Right cardiac atrium (tissue), 5 donors: ENCODE data around the gene PGAM2. TPM values are rescaled to one million over a fixed set of nuclear protein-coding genes. Genes with fewer than 3 reads are reported as not detected.

ENCODE experiments used
- ATAC-seq, 2 donors: fragments of 200-7000 bp; cut with Tn5 transposase; one replicate each; pipeline versions ENCODE4 v1.8.0 to v1.9.1; 2020; ENCODE audit warnings: moderate library complexity in 2 of 2, mild to moderate bottlenecking in 1 of 2
- DNase-seq, 3 donors: peaks; one replicate each; pipeline ENCODE4 v3.0.0-alpha.2; 2020
- H3K27ac ChIP-seq: one replicate; pipeline ENCODE4 v1.5.1; 2013; ENCODE audit warnings: mild to moderate bottlenecking, low read length, control low read depth, moderate library complexity
- H3K27me3 ChIP-seq: one replicate; pipeline ENCODE4 v1.6.1; 2013; ENCODE audit not compliant: control insufficient read depth, insufficient read depth
- H3K4me1 ChIP-seq: one replicate; pipeline ENCODE4 v1.6.1; 2013; ENCODE audit warnings: low read length; ENCODE audit not compliant: control insufficient read depth, insufficient read depth
- H3K4me3 ChIP-seq: one replicate; pipeline ENCODE4 v1.5.1; 2013; ENCODE audit warnings: low read length, control low read depth
- H3K9me3 ChIP-seq: one replicate; pipeline ENCODE4 v1.6.1; 2013; ENCODE audit warnings: low read length; ENCODE audit not compliant: control insufficient read depth
- WGBS: extraction: QIAGEN DNeasy Blood & Tissue Kit; methylation state at CpG from one replicate; pipeline ENCODE4 v1.1.7; 2013; 5-methylcytosine and 5-hydroxymethylcytosine counted together
- intact Hi-C, 4 donors: fragments of 100-400 bp; cut with DNase I; formaldehyde crosslinking; loops; one replicate each; pipeline versions ENCODE4 v1.11.0 to v1.14.0; 2022 to 2023
- polyA plus RNA-seq: library from polyadenylated mRNA; stranded (reverse); fragments of 200-250 nt; gene quantifications from one replicate; pipeline ENCODE4 v1.2.3, GENCODE V29; 2013
- total RNA-seq, 4 donors: library from RNA; stranded (reverse); fragmentation: NEBNext Ultra II Directional; extraction: Animal tissue kit (Norgen Biotek cat#: 25700); gene quantifications; one replicate each; pipeline ENCODE4 v1.2.1, GENCODE V29; 2021
- donor health status: healthy with polysubstance abuse.
- donor health status: DM: no; HTN: yes; CAD: no.
- donor health status: DM: no; HTN: no; CAD: no.
- donor health status: DM: no; HTN: yes; CAD: no; lungs with severe emphysema.
- donor health status: DM: yes; HTN: yes; CAD: no.

The PGAM2 gene
- total and polyA plus RNA-seq, 5 donors, result 946 to 2,530 (median 1,101) TPM

DNA sequence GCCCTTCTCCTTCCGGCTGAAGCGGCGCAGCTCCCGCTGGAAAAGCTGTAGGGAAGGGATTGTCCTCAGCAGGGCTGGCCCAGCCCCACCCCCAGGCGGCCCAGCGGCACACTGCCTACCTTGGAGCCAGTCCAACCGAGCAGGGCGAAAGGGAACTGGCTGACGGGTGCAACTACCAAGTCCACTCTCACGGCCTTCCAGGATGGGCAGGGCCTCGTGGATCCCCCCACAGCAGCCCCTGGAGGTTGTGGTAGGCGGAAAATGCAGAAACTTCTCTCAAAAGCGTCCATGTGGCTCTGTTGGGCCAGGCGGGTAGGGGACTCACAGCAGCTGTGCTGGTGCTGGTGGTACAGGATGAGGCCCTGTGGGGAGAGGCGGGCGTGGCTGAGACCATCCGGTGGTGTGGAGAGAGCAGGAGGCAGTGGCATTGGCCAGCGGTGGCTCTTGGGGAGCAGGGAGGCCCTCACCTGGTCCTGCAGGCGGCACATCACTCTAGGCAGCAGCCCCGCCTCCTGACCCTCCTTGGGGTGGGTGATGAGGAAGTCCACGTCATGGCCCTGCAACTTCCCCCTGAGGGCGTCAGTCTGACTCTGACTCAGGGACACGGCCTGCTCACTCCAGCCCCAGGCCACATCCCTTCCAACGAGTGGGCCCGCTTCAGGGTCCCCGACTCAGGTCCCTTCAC lies 8.4 kb upstream of the PGAM2 start:
- DNase-seq (peak; percentile 80 to 93 (median 90)), ATAC-seq (peak; percentile 61 to 77)
- H3K9me3 ChIP-seq, result no peaks in the 10 kb centered on the region
- H3K27me3 ChIP-seq, result no peaks in the 10 kb centered on the region
- no peak overlapping the region for H3K4me3 ChIP-seq
- 52% methylated on average over 26 of the region's 26 CpGs for WGBS
- H3K27ac ChIP-seq, result peak overlapping the region; percentile 63
- no peaks in the 10 kb centered on the region for H3K4me1 ChIP-seq
- intact Hi-C loops, result loop anchor here in 3 of 4 donors (5.0 to 10.0 kb wide), 2 partner anchors 113 to 121 kb away; partner anchors contain the start of gene GCK (in 1 of the 3)

GRCh38 chr7:44072364-44073231 lies 7.2 kb upstream of the PGAM2 start:
- Histone ChIP-seq H3K4me1 (peaks cover 3% of the 10 kb centered on the region), H3K9me3 (no peaks in the 10 kb centered on the region), H3K4me3 (no peak overlapping the region), H3K27me3 (no peaks in the 10 kb centered on the region), H3K27ac (peak overlapping the region; percentile 28)
- WGBS, result 32% methylated on average over 12 of the region's 12 CpGs
- intact Hi-C loops, result loop anchor here in 3 of 4 donors (5.0 to 10.0 kb wide), 2 partner anchors 115 to 122 kb away; partner anchors contain the start of gene GCK (in 1 of the 3)
- peak; percentile 91 to 94 (median 94) for DNase-seq
- ATAC-seq, result peak; percentile 39 to 75

DNA sequence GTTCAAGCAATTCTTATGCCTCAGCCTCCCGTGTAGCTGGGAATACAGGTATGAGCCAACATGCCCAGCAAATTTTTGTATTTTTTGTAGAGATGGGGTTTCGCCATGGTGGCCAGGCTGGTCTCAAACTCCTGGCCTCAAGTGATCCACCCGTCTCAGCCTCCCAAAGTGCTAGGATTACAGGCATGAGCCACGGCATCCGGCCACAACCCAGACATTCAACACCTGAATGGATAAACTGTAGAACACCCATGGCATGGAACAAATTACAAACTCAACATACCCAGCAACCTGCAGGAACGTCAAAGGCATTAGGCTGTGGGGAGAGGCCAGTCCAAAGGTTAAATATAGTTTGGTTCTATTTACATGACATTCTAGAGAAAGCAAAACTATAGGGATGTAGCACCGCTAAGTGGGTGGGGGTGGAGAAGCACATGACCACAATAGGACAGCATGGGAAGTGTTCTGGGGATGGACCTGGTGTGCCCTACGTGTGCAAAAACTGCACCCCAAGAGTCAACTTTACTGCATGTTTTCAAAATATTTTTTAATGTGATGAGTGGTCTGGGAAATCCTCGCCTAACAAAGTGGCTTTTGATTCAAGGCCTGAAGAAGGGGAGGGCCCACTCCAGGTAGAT lies 6.5 kb upstream of the PGAM2 start:
- Histone ChIP-seq H3K27me3 (no peaks in the 10 kb centered on the region), H3K4me1 (peaks cover 3% of the 10 kb centered on the region), H3K9me3 (no peaks in the 10 kb centered on the region), H3K27ac (peak overlapping the region; percentile 2), H3K4me3 (no peak overlapping the region)
- DNase-seq (peak; percentile 2 to 24 (median 16)), ATAC-seq (no peak)
- 65% methylated on average over 9 of the region's 9 CpGs for WGBS
- intact Hi-C loops, result loop anchor here in 3 of 4 donors (5.0 to 10.0 kb wide), 2 partner anchors 115 to 123 kb away; partner anchors contain the start of gene GCK (in 1 of the 3)

DNA sequence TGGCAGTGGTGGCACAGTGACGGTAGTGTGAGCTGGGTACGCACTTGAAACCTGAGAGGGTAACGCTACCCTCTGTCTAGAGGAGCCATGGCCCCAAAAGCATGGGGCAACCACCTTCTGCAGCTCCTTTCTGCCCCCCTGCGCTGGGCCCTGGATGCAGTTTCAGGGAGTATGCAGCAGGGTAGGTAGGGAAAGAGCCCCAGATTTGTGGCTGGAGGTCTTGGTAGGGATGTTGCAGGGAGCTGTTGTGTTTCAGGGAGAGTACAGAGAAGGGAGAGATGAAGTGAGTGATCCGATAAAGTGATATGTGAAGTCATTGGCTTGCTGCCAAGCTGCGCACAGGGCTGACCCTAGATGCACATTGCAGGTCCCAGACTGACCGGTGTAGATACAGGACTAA lies 2.7 kb upstream of the PGAM2 start:
- Histone ChIP-seq H3K4me3 (no peak overlapping the region), H3K9me3 (no peaks in the 10 kb centered on the region), H3K27me3 (no peaks in the 10 kb centered on the region), H3K4me1 (peaks cover 13% of the 10 kb centered on the region), H3K27ac (no peak overlapping the region)
- DNase-seq (peak; percentile 18 to 54 (median 49)), ATAC-seq (no peak)
- WGBS, result 59% methylated on average over 7 of the region's 7 CpGs
- intact Hi-C loops, result no loop called here

GRCh38 chr7:44067064-44067951 lies 1.9 kb upstream of the PGAM2 start:
- 77% methylated on average over 11 of the region's 11 CpGs for WGBS
- no peak overlapping the region for H3K27ac ChIP-seq
- intact Hi-C loops, result no loop called here

DNA sequence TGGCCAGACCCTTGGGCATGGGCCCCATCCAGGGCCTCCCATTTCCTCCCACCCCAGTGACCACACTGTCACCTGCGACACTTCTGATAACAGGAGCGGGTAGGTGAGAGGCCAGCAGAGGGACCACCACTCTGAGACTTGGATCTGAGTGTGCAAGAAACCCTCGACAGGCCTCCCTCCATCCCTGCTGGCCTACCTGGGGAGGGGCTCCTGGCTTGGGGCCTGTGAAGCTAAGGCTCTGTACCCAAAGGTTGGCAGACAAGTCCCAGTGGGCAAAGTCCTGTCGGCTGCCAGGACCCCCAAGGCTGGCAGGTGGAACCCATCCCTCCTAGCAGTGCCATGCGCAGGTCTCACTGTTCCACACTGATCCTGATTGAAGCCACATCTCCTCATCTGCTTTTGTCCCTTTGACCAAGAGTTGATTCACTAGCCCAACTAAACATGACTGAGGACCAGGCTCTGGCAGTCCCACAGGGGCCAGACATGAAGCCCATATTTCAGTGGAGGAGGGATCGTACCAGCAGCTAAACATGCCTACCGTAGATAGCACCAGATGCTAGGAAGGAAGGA lies 1.2 kb upstream of the PGAM2 start:
- intact Hi-C loops, result no loop called here

More at GRCh38 chr7:44067064-44067951, 1.9 kb upstream of the PGAM2 start:
- no peak for ATAC-seq
- no peaks in the 10 kb centered on the region for H3K27me3 ChIP-seq
- peaks cover 13% of the 10 kb centered on the region for H3K4me1 ChIP-seq
- H3K4me3 ChIP-seq, result no peak overlapping the region
- peak; percentile 8 to 45 (median 42) for DNase-seq
- no peaks in the 10 kb centered on the region for H3K9me3 ChIP-seq

GRCh38 chr7:44066111-44066460 lies 719 bp upstream of the PGAM2 start:
- DNase-seq (no peak), ATAC-seq (no peak)
- intact Hi-C loops, result no loop called here
- WGBS, result 37% methylated on average over 6 of the region's 6 CpGs
- no peak overlapping the region for H3K4me3 ChIP-seq
- peaks cover 13% of the 10 kb centered on the region for H3K4me1 ChIP-seq
- H3K27me3 ChIP-seq, result no peaks in the 10 kb centered on the region
- H3K27ac ChIP-seq, result peak overlapping the region; percentile 50
- H3K9me3 ChIP-seq, result no peaks in the 10 kb centered on the region

More for the DNA sequence above, 1.2 kb upstream of the PGAM2 start:
- Histone ChIP-seq H3K27me3 (no peaks in the 10 kb centered on the region), H3K4me3 (no peak overlapping the region), H3K9me3 (no peaks in the 10 kb centered on the region), H3K27ac (no peak overlapping the region), H3K4me1 (peaks cover 13% of the 10 kb centered on the region)
- DNase-seq (peak in 2 of 3 donors; percentile 55 to 60), ATAC-seq (no peak)
- 65% methylated on average over 7 of the region's 7 CpGs for WGBS

DNA sequence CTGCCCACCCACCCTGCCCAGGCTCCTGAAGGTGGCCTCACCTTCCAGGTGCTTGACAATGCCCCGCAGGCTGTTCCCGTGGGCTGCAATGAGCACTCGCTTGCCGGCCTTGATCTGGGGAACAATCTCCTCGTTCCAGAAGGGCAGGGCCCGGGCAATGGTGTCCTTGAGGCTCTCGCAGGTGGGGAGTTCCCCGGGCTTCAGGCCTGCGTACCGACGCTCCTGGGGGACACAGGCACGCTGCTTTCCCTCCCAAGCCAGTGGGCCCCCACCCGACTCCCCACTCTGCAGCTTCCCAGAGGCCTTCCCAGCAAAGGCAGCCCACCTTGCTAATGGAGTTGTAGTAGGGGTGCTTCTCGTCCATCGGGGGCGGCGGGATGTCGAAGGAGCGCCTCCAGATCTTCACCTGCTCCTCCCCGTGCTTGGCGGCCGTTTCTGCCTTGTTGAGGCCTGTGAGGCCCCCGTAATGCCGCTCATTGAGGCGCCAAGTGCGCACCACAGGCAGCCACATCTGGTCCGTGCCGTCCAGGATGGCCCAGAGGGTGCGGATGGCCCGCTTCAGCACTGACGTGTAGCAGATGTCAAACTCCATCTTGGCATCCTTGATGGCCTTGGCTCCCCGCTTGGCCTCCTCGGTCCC lies 456 bp downstream of the PGAM2 start:
- intact Hi-C loops, result no loop called here

DNA sequence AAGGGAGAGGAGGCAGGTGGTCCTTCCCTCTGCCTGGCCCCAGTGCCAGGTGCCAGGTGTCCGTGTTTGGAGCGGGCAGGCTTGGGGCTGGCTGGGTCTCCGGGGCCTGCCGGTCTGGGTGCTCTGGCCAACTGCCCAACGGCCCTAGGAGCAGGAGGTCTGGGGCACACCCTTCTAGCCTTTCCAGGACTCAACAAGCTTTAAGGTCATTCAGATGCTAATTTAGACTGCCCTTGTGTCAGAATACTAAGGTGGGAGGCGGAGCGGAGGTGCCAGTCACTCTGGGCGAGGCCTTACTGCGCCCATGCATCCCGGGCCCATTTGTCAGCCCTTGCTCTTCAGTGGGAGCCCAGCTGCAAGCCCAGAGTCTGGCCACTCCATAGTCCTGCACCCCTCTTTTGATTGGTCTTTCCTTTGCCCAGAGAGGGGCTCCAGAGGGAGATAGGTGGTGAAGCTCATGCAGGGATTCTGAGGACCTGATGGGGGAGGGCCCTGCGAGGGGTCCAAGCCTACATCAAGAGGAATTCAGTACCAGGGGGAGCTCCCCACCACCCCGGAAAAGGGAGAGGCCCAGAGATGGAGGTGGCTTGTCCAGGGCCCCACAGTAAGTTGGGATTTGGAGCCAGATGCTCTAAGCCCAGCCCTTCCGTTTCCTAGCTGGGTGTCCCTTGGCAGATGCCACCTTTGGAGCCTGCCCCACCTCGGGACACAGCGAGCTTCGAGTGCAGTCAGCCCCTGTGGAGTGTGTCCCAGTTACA lies 1.3 kb downstream of the PGAM2 start:
- no peaks in the 10 kb centered on the region for H3K9me3 ChIP-seq
- WGBS, result 22% methylated on average over 16 of the region's 16 CpGs
- ATAC-seq, result peak in 1 of 2 donors; percentile 3
- H3K27me3 ChIP-seq, result no peaks in the 10 kb centered on the region
- peaks cover 13% of the 10 kb centered on the region for H3K4me1 ChIP-seq
- peak overlapping the region; percentile 54 for H3K4me3 ChIP-seq
- intact Hi-C loops, result no loop called here
- peak in 2 of 3 donors; percentile 71 to 74 for DNase-seq
- peak overlapping the region; percentile 52 for H3K27ac ChIP-seq

More for the DNA sequence above, 456 bp downstream of the PGAM2 start:
- H3K9me3 ChIP-seq, result no peaks in the 10 kb centered on the region
- peaks cover 13% of the 10 kb centered on the region for H3K4me1 ChIP-seq
- H3K27me3 ChIP-seq, result no peaks in the 10 kb centered on the region
- H3K27ac ChIP-seq, result peak overlapping the region; percentile 52
- peak overlapping the region; percentile 54 for H3K4me3 ChIP-seq
- peak; percentile 1 to 12 for ATAC-seq
- peak in 2 of 3 donors; percentile 36 to 73 for DNase-seq
- WGBS, result 12% methylated on average over 33 of the region's 33 CpGs
